K562 (cell line): ENCODE results near the gene EBI3. TPM values are rescaled to one million over a fixed set of nuclear protein-coding genes. Genes with fewer than 3 reads are reported as not detected.
A peak's percentile ranks its signal among the peaks of the same experiment; 100 is the strongest.

Source experiments
- BRD9 ChIP-seq: fragments of 450-650 bp; IDR thresholded peaks from 2 replicates; pipeline ENCODE4 v1.6.1; 2018; ENCODE audit warnings: low read depth; ENCODE audit not compliant: partially characterized antibody
- HMGXB4 ChIP-seq: sonication (generic); formaldehyde crosslinking; IDR thresholded peaks from 2 replicates; pipeline ENCODE4 v1.8.1; 2023; ENCODE audit warnings: mild to moderate bottlenecking, missing genetic modification reagents
- MLLT1 ChIP-seq, 2 experiments: fragments of 450-650 bp; IDR thresholded peaks; 2 replicates each; pipeline ENCODE4 v1.6.1; 2016
- MYBL2 ChIP-seq, 2 experiments: fragments of 450-650 bp in 1 of 2; sonication (generic) in 1 of 2; formaldehyde crosslinking in 1 of 2; IDR thresholded peaks; 2 replicates each; pipeline versions ENCODE4 v1.6.1 to v1.8.1; 2017 to 2022; ENCODE audit warnings: borderline replicate concordance in 1 of 2, inconsistent platforms in 1 of 2, low read depth in 1 of 2, mild to moderate bottlenecking in 1 of 2, missing genetic modification reagents in 1 of 2, moderate library complexity in 1 of 2
- NCOA1 ChIP-seq: fragments of 450-650 bp; IDR thresholded peaks from 2 replicates; pipeline ENCODE4 v1.6.1; 2016; ENCODE audit warnings: low read depth
- SIX5 ChIP-seq, 2 experiments: IDR thresholded peaks; 2 replicates each; pipeline ENCODE4 v1.6.1; 2011; ENCODE audit warnings: low read length in 2 of 2, borderline replicate concordance in 1 of 2, low read depth in 1 of 2, mild to moderate bottlenecking in 1 of 2, moderate library complexity in 1 of 2; ENCODE audit not compliant: insufficient read depth in 1 of 2
- ZNF316 ChIP-seq: fragments of 450-650 bp; IDR thresholded peaks from 2 replicates; pipeline ENCODE4 v1.6.1; 2016
- polyA plus RNA-seq, 8 experiments: library from polyadenylated mRNA; depleted of rRNA in 4 of 8; stranded (reverse) in 5 of 8; unstranded in 3 of 8; fragments of >200 nt; fragmentation: Nextera tagmentation in 2 of 8; fragmentation: Illumina TruSeq in 1 of 8; extraction: Ambion mirVana in 2 of 8; extraction: Trizol in 1 of 8; gene quantifications; 2 replicates each; pipeline versions ENCODE4 v1.2.1 to v1.2.3, GENCODE V29; 2011 to 2014; ENCODE audit warnings: inconsistent platforms in 1 of 8, missing spikeins in 1 of 8
- total RNA-seq, 7 experiments: library from RNA; depleted of rRNA in 6 of 7; stranded (reverse); fragments of >200 nt in 6 of 7; fragmentation: Illumina TruSeq in 2 of 7; extraction: Trizol in 2 of 7; gene quantifications; 2 replicates each; pipeline versions ENCODE4 v1.2.1 to v1.2.3, GENCODE V29; 2011 to 2021; ENCODE audit warnings: low replicate concordance in 1 of 7

The EBI3 gene
- total and polyA plus RNA-seq, 9 of the 15 experiments (the other 6 are each of a cell fraction or from before 2014, with no cell fraction given) = 0.08 to 0.35 (median 0.22) TPM; not detected in 6

DNA sequence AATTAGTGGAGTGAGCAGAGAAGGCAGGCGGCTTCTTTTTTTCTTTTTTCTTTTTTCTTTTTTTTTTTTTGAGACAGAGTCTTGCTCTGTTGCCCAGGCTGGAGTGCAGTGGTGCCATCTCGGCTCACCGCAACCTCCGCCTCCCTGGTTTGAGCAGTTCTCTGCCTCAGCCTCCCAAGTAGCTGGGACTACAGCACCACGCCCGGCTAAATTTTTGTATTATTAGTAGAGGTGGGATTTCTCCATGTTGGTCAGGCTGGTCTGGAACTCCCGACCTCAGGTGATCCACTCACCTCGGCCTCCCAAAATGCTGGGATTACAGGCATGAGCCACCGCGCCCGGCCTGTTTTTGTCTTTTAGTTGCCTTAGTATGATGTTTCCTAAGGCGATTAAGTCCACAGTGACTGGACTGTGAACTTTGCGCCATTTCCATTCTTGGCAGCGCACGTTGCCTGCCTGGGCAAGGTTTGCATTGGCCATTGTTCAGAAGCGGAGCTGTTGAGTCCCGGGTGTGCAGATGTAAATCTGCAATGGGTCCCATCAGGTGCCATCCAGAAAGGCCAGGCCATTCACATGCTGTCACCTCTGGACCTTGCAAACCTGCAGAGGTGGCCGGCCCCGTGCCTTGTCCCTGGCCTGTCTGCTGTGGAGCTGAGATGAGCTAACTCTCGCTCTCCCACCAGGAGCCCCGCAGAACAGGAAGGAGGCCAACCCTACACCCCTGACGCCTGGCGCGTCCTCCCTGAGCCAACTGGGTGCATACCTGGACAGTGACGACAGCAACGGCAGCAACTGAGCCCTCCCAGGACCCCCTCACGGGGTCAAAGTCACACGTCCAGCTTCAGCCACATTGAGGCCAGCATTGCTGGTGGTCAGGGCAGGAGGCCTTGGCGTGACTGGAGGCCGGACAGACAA lies 38.8 kb downstream of the EBI3 start (continued):
- TF ChIP-seq MLLT1 (IDR thresholded peaks at IDR 0.05) (peak; percentile 33 to 44; a peak in 2 of 4 replicates), ZNF316 (no peak), HMGXB4 (CRISPR knock-in tag) (no peak), BRD9 (peak; percentile 25), NCOA1 (peak; percentile 37; the same call in 1 of the 2 replicates), SIX5 (IDR thresholded peaks at IDR 0.05; ENCODE audit: borderline replicate concordance in 1 of 2, insufficient read depth in 1 of 2, low read depth in 1 of 2, low read length in 2 of 2) (no peak), MYBL2 (IDR thresholded peaks at IDR 0.05; ENCODE audit: low read depth) (no peak), MYBL2 (CRISPR knock-in tag; IDR thresholded peaks at IDR 0.05; ENCODE audit: borderline replicate concordance) (no peak)
